WERI-Rb-1 (cell line): ENCODE data around the gene TUBE1.
"Not testable (repeated sequence)": the region's sequence is repeated elsewhere in the genome, so short reads cannot be mapped to it uniquely, and the experiment has no call there.

Experiments
- DNase-seq: peaks from one replicate; pipeline ENCODE4 v3.0.0-alpha.2; 2020
- H3K27ac ChIP-seq: fragments of 250-450 bp; sonication (Bioruptor Pico); 2 replicates; pipeline ENCODE4 v1.5.1; 2020; ENCODE audit warnings: mild to moderate bottlenecking, moderate library complexity
- H3K27me3 ChIP-seq: fragments of 250-450 bp; sonication (Bioruptor Pico); 2 replicates; pipeline ENCODE4 v1.5.1; 2021; ENCODE audit warnings: mild to moderate bottlenecking, low read depth, moderate library complexity; ENCODE audit not compliant: insufficient read depth, severe bottlenecking
- H3K36me3 ChIP-seq: fragments of 250-450 bp; sonication (Bioruptor Pico); 2 replicates; pipeline ENCODE4 v1.5.1; 2020; ENCODE audit warnings: mild to moderate bottlenecking, moderate library complexity
- H3K4me3 ChIP-seq: 2 replicates; pipeline ENCODE4 v1.5.1; 2011; ENCODE audit warnings: low read depth, mild to moderate bottlenecking, control low read depth, low read length
- H3K9me3 ChIP-seq: fragments of 250-450 bp; sonication (Bioruptor Pico); 2 replicates; pipeline ENCODE4 v1.5.1; 2021; ENCODE audit warnings: mild to moderate bottlenecking, moderate library complexity; ENCODE audit not compliant: severe bottlenecking
- TF ChIP-seq, protein P1 (sequence below): IDR thresholded peaks from 2 replicates; pipeline ENCODE4 v1.5.1; 2011; ENCODE audit warnings: low read depth, mild to moderate bottlenecking, control low read depth, inconsistent platforms, low read length

TUBE1 gene

DNA sequence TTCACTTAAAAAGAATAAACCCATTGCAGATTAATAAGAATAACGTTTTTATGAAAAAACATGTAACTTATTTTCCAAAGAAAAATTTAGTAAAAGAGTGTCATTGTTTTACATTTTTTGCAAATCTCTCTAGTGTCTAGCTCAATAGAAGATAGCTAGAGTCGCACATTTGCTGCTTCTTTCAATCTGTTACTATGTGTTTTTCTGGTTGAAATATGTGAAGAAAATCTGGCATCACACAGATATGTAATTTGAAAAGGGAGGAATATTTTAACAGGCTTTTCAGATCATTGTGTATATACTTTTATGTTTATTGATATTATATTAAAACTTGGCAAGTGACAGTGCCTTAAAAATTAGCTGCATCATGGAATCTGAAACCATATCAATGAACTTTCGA, 24.3 kb downstream of the TUBE1 start:
- Histone ChIP-seq H3K27ac (no peak overlapping the region), H3K9me3 (no peaks in the 10 kb centered on the region), H3K4me3 (no peak overlapping the region), H3K36me3 (no peaks in the 10 kb centered on the region), H3K27me3 (no peaks in the 10 kb centered on the region)
- TF ChIP-seq, protein P1, sequence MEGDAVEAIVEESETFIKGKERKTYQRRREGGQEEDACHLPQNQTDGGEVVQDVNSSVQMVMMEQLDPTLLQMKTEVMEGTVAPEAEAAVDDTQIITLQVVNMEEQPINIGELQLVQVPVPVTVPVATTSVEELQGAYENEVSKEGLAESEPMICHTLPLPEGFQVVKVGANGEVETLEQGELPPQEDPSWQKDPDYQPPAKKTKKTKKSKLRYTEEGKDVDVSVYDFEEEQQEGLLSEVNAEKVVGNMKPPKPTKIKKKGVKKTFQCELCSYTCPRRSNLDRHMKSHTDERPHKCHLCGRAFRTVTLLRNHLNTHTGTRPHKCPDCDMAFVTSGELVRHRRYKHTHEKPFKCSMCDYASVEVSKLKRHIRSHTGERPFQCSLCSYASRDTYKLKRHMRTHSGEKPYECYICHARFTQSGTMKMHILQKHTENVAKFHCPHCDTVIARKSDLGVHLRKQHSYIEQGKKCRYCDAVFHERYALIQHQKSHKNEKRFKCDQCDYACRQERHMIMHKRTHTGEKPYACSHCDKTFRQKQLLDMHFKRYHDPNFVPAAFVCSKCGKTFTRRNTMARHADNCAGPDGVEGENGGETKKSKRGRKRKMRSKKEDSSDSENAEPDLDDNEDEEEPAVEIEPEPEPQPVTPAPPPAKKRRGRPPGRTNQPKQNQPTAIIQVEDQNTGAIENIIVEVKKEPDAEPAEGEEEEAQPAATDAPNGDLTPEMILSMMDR, result no peak
- no peak for DNase-seq

DNA sequence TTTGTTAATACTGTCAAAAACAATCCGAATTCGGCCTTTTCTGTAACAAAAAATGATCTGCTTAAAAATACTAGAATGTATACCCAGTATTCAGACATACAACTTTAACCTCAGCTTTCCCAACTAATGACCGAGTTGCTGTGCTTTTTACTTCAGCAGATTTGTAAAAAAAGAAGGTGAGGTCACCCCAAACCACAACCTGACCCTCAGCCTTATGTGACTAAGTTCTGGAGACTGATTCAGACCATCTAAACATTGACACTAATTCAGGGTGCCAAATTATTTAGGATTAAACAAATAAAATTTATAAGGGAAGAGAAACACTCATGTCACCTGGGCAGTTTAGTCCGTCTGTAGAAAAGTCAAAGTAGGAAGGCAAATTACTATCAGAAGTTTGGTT, 25.7 kb downstream of the TUBE1 start:
- Histone ChIP-seq H3K27me3 (no peaks in the 10 kb centered on the region), H3K9me3 (no peaks in the 10 kb centered on the region), H3K36me3 (no peaks in the 10 kb centered on the region), H3K4me3 (no peak overlapping the region), H3K27ac (no peak overlapping the region)
- TF ChIP-seq, protein P1, result no peak
- no peak for DNase-seq

DNA sequence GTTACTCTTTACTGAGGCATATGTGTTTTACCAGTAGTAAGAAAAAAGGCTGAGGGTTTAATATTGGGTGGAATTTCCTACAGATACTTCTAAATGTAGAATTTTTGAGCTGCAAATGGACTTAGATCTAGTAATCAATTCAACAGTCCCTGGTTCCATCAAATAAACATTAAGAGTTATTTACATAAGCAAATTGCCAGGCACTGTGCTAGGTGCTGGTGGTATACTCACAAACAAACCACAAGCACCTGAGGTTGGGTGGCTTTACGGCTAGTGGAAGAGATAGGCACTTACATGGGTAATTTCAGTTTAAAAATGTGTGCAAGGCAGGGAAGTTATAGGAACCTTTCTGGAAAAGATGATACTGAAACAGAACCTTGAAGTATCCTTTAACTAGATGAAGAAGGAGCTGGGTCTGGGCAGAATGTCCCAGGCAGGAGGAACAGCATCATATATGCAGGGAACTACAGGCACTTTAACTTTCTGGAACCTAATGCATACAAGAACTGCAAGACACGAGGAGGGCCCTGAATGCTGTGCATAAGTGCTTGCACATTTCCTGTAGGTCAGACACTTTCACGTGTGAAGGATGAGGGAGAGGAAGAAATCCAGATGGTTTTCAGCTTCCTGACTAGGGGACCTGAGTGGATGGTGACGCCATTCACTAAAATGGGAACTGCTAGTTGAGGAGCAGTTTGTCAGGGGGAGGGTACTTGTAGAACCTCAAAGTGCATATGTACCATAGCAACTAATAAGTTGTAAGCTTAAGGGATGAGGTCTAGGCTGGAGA, 28.8 kb downstream of the TUBE1 start:
- Histone ChIP-seq H3K9me3 (no peaks in the 10 kb centered on the region), H3K4me3 (no peak overlapping the region), H3K27ac (no peak overlapping the region), H3K36me3 (no peaks in the 10 kb centered on the region), H3K27me3 (no peaks in the 10 kb centered on the region)
- DNase-seq, result no peak
- TF ChIP-seq, protein P1, result no peak

DNA sequence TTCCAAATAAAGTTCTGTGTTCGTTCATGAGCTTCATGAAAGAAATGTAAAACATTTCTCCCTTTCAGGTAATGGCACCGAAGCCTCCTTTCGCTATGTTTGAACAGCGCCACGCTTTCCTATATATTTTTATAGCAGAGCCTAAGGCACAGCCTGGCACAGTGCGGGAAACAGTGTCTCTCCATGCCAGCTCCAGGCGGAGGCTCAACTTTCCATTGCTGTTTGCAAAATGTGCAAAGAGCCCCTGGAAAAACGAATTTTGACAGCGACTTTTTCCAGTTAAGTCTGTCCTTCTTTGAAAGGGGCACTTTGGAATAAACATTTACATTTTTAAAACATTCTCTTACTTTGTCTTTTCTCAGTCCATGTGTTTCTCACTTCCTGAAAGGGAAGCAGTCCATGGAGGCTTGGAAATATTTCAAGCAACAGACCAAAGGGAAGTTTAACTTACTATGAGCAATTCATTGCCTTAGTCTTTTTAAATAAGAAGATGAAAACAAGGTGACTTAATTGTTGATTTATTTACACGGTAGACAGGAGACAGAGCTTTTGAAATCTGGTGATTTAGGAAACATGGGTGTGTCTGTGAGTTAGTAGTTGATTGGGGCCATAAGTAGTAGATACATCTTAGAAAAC, 32.6 kb downstream of the TUBE1 start:
- DNase-seq, result no peak
- Histone ChIP-seq H3K27me3 (no peaks in the 10 kb centered on the region), H3K4me3 (no peak overlapping the region), H3K9me3 (no peaks in the 10 kb centered on the region), H3K27ac (no peak overlapping the region), H3K36me3 (no peaks in the 10 kb centered on the region)
- TF ChIP-seq, protein P1, result no peak

DNA sequence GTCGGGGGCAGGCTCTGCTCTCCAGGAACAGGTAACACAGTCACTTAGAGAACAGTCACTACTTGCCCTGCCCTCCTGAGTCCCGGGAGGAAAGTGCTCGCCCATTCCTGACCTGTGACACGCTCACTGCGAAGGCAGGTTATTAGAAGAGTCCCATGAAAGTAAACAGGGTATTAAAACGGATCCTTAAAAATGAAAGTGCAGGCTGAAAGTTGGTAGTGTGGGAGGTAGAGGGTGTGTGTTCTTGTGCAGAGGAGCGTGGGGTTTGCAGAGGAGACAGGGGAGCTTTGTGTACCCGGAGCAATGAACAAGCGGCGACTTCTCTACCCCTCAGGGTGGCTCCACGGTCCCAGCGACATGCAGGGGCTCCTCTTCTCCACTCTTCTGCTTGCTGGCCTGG, 33.3 kb downstream of the TUBE1 start, which contains the start of gene CCN6:
TSS of gene CCN6 (plus strand) at position 104 of the 400 bp plus-strand sequence. CDS start at position 358, 254 bp downstream.
- TF ChIP-seq, protein P1, result no peak
- no peak within 1 kb of the TSS for H3K4me3 ChIP-seq
- H3K36me3 ChIP-seq, result no peaks in the 10 kb centered on the region
- H3K9me3 ChIP-seq, result no peaks in the 10 kb centered on the region
- no peaks in the 10 kb centered on the region for H3K27me3 ChIP-seq
- H3K27ac ChIP-seq, result no peak within 1 kb of the TSS
- DNase-seq, result no peak

DNA sequence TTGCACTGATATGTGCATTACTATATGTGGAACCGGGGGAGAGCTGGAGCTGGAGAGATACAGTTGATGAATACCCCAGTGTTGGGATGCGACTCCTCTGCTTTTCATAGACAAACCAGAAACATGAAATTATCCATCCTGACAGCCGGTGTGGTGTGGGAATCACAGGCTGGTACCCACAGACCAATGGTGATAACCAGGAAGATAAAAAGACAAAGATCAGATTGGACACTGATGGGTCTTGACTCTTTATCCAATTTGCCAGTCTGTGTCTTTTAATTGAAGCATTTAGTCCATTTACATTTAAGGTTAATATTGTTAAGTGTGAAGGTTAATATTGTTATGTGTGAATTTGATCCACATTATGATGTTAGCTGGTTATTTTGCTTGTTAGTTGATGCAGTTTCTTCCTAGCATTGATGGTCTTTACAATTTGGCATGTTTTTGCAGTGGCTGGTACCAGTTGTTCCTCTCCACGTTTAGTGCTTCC, 36.0 kb downstream of the TUBE1 start:
- H3K4me3 ChIP-seq, H3K36me3 ChIP-seq, H3K27ac ChIP-seq, DNase-seq, H3K9me3 ChIP-seq, H3K27me3 ChIP-seq: not testable (repeated sequence)
